ENCODE data around the gene GRM7. TPM values are rescaled to one million over a fixed set of nuclear protein-coding genes. Genes with fewer than 3 reads are reported as not detected.

The GRM7 gene
- total and polyA plus RNA-seq, 9 of the 15 experiments (the other 6 are each of a cell fraction or from before 2014, with no cell fraction given) = not detected

GRCh38 chr3:7447197-7447769, 586.4 kb downstream of the GRM7 start (continued):
- TF ChIP-seq MGA (IDR thresholded peaks at IDR 0.05) = no peak
- TF ChIP-seq ZEB2 (IDR thresholded peaks at IDR 0.05) = no peak

Measured in K562 (cell line).